Cardiac fibroblast (primary cell): ENCODE data around the gene WWC1.
A peak's percentile ranks its signal among the peaks of the same experiment; 100 is the strongest.

ENCODE experiments used
- DNase-seq, 2 donors: peaks; one replicate each; pipeline versions ENCODE4 v3.0.0 to v3.0.0-alpha.2; 2010; ENCODE audit warnings: low read depth in 2 of 2
- H3K4me3 ChIP-seq, 2 donors: replicated peaks in 1 of 2; 1 replicate in 1 of 2; 2 replicates in 1 of 2; pipeline ENCODE4 v1.5.1; 2011; ENCODE audit warnings: low read depth in 2 of 2, low read length in 2 of 2, mild to moderate bottlenecking in 2 of 2, moderate library complexity in 1 of 2
- TF ChIP-seq, protein P1 (sequence below): IDR thresholded peaks from one replicate; pipeline ENCODE4 v1.5.1; 2011; ENCODE audit warnings: low read depth, mild to moderate bottlenecking, low read length, inconsistent platforms

WWC1 gene

DNA sequence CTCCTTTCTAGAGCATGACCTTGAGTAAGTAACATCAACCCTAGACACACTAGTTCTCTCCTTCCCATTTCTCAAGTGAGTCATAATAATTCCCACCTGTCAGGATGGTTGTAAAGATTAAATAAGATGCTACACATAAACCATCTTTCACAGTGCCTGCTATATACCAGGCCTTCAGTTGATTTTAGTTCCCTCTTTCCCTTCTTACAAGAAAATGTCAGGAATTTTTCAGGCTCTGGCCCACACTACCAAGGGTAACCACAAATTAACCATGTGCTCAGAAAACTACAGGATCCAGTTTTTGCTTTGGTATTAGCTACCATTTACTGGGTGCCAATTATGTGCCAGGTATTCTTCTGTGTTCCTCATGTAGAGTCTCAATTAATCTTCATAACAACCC is 152.1 kb downstream of the WWC1 start:
- DNase-seq, result no peak
- TF ChIP-seq, protein P1, sequence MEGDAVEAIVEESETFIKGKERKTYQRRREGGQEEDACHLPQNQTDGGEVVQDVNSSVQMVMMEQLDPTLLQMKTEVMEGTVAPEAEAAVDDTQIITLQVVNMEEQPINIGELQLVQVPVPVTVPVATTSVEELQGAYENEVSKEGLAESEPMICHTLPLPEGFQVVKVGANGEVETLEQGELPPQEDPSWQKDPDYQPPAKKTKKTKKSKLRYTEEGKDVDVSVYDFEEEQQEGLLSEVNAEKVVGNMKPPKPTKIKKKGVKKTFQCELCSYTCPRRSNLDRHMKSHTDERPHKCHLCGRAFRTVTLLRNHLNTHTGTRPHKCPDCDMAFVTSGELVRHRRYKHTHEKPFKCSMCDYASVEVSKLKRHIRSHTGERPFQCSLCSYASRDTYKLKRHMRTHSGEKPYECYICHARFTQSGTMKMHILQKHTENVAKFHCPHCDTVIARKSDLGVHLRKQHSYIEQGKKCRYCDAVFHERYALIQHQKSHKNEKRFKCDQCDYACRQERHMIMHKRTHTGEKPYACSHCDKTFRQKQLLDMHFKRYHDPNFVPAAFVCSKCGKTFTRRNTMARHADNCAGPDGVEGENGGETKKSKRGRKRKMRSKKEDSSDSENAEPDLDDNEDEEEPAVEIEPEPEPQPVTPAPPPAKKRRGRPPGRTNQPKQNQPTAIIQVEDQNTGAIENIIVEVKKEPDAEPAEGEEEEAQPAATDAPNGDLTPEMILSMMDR, result no peak
- no peak overlapping the region for H3K4me3 ChIP-seq

DNA sequence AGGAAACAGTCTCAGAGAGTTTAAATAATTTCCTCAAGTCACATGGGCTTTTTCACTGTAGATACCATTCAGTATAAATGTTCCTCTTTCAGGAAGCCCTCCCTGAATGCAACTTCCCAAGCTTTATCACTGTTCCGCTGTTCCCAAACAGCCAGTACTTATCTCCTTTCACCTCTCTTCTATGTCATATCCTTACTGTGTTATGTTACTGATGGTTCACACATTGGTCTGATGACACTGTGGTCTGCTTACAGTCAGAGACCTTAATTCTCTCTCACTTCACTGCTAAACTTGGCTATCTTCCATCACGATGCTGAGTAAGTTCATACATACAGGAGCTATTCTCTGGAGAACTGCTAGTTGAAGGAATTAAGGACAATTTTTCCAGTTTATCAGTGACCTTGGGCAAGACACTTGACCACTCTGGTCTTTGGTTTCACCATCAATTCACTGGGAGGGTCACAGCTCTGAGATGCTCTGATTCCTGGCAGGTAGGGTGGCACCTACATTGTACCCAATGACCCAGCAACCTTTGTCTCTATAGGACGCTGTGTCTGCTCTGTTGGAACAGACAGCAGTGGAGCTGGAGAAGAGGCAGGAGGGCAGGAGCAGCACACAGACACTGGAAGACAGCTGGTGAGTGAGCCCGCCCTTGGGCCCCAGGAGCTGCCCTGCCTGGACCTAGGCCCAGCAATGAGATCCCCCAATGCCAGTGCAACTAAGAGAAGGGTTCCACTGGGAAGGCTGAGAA is 152.7 kb downstream of the WWC1 start:
- TF ChIP-seq, protein P1, result no peak
- H3K4me3 ChIP-seq, result no peak overlapping the region
- DNase-seq, result peak; percentile 19 to 65

DNA sequence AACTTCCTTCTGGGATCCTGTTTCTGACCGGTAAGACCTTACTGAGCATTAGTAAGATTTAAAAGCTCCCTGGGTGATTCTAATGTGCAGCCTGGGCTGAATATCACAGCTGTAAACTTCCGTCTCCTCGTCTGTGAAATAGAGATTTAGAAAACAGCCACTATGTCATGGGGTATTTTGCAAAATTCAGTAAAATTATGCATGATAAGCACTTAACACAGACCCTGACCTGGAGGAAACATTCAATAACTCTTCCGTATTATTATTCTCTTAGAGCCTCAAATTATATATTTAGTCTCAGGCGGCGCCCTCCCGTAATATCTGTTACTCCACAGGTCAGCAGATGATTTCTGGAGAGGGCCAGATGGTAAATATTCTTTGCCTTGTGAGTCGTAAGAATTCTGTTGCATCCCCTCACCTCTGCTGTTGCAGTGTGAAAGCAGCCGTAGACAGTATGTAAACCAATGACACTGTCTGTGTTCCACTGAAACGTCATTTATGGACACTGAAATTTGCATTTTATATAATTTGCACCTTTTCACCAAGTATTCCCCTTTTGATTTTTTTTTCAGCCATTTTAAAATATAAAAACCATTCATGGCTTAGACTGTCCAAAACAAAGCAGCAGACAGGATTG is 155.7 kb downstream of the WWC1 start:
- TF ChIP-seq, protein P1, result no peak
- no peak overlapping the region for H3K4me3 ChIP-seq
- no peak for DNase-seq

DNA sequence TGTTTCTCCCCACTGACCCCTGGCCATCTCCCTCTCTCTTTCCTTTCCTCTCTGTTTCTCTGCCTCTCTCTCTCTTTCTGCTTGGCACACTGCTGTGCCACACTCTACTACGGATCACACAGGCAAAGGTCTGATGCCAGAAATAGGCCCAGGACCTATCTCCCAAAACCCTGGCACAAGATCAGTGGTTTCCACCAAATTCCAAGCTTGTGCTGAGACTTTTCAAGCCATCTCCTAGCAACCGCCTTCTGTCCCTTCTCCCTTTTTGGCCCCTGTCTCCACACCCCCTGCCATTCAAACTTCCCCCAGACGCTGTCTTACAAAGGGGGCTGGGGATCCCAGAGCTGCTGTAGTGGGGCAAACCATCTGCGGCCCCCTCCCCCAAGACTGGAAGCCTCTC is 156.4 kb downstream of the WWC1 start:
- H3K4me3 ChIP-seq, result no peak overlapping the region
- TF ChIP-seq, protein P1, result no peak
- DNase-seq, result peak in 1 of 2 donors; percentile 39

DNA sequence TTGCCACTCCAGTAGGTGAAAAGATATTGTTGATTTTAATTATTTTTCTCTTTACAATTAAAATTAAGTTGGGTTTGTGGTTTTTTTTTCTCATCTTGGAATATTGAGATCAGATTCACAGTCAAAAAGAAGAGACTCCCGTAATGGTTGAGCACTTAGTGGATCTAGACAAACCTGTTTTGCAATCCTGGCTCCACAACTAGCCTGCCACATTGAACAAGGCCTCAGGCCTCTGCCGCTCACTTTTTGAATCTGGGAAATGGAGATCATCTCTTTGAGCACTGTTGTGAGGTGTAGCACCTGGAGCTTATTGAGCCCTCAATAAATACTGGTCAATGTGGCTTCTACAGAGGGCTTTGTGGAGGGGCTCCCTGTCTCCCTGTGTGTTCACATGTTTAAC is 157.7 kb downstream of the WWC1 start:
- TF ChIP-seq, protein P1, result no peak
- H3K4me3 ChIP-seq, result no peak overlapping the region
- no peak for DNase-seq

DNA sequence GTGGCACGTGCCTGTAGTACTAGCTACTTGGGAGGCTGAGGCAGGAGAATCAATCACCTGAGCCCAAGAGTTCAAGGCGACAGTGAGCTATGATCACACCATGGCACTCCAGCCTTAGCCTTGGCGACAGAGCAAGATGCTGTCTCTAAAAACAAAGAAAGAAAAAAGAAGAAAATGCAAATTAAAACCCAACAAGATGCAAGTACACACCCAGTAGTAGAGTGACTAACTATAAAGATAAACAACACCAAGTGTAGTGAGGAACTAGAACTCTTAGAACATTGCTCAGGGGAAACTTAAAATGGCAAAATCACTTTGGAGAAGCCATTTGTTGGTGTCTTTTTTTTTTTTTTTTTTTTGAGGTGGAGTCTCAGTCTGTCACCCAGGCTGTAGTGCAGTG is 160.1 kb downstream of the WWC1 start:
- TF ChIP-seq, protein P1, result no peak
- DNase-seq, result no peak
- no peak overlapping the region for H3K4me3 ChIP-seq

DNA sequence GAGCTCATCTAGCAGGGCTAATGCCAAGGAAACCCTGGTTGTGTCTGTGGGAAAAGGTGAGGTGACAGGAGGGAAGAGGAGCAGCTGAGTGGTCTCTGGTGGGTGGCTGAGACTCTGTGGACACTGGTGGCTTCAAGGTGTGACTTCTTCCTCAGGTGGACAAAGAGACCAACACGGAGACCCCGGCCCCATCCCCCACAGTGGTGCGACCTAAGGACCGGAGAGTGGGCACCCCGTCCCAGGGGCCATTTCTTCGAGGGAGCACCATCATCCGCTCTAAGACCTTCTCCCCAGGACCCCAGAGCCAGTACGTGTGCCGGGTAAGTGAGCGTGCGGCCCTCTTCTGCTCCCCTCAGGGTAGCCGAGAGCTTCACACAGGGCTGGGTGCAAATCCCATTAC is 163.8 kb downstream of the WWC1 start:
- H3K4me3 ChIP-seq, result no peak overlapping the region
- no peak for DNase-seq

More for the DNA sequence above, 163.8 kb downstream of the WWC1 start:
- TF ChIP-seq, protein P1, result no peak
